ENCODE data around the gene ARHGEF26.

- TF ChIP-seq, protein P1, sequence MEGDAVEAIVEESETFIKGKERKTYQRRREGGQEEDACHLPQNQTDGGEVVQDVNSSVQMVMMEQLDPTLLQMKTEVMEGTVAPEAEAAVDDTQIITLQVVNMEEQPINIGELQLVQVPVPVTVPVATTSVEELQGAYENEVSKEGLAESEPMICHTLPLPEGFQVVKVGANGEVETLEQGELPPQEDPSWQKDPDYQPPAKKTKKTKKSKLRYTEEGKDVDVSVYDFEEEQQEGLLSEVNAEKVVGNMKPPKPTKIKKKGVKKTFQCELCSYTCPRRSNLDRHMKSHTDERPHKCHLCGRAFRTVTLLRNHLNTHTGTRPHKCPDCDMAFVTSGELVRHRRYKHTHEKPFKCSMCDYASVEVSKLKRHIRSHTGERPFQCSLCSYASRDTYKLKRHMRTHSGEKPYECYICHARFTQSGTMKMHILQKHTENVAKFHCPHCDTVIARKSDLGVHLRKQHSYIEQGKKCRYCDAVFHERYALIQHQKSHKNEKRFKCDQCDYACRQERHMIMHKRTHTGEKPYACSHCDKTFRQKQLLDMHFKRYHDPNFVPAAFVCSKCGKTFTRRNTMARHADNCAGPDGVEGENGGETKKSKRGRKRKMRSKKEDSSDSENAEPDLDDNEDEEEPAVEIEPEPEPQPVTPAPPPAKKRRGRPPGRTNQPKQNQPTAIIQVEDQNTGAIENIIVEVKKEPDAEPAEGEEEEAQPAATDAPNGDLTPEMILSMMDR (IDR thresholded peaks at IDR 0.05; ENCODE audit: low read depth, low read length), result no peak
- TF ChIP-seq POLR2A (IDR thresholded peaks at IDR 0.05; ENCODE audit: extremely low read depth, insufficient read length), result no peak
Observed at GRCh38 chr3:154307363-154307762, 186.2 kb downstream of the ARHGEF26 start.
